ENCODE measurements around the gene LRRC4. TPM values are rescaled to one million over a fixed set of nuclear protein-coding genes. Genes with fewer than 3 reads are reported as not detected.

LRRC4 gene
- total RNA-seq, 6 experiments from 2014 or later = 1.1 to 2.3 (median 1.5) TPM

GRCh38 chr7:128052404-128052803 is 21.2 kb upstream of the LRRC4 start:
- peaks cover 2% of the 10 kb centered on the region for H3K27me3 Mint-ChIP-seq (ENCODE audit: insufficient read depth)
- peaks cover 43% of the 10 kb centered on the region for H3K4me1 Mint-ChIP-seq (ENCODE audit: low read depth)

DNA sequence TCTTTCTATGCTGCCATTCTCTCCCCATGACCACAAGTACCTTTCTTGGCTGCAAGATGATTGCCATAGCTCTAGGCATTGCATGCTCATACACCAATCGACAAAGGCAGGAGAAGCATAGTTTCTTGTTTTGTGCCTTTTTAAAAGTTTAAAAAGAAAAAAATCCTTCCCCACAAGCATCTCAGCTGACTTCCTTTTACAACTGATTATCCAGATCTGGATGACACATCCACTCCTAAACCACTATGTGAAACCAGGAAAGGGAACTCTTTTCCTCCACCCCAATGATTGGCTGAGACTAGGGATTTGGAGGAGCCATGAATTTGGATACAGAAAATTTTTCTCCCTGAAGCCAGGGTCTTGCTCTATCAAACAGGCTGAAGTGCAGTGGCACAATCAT is 14.5 kb upstream of the LRRC4 start:
- no peak for TF ChIP-seq CTCF (IDR thresholded peaks at IDR 0.05)
- peak; percentile 31 for DNase-seq
- H3K27me3 Mint-ChIP-seq (ENCODE audit: insufficient read depth) = peaks cover 3% of the 10 kb centered on the region
- no peak overlapping the region for H3K4me3 Mint-ChIP-seq
- no peaks in the 10 kb centered on the region for H3K9me3 Mint-ChIP-seq
- H3K4me1 Mint-ChIP-seq (ENCODE audit: low read depth) = peaks cover 32% of the 10 kb centered on the region
- peak overlapping the region; percentile 44 for H3K27ac Mint-ChIP-seq
- H3K36me3 Mint-ChIP-seq (ENCODE audit: low read depth) = peaks cover 9% of the 10 kb centered on the region; the same call in 1 of the 2 replicates

More at GRCh38 chr7:128052404-128052803, 21.2 kb upstream of the LRRC4 start:
- no peak overlapping the region for H3K4me3 Mint-ChIP-seq
- no peak overlapping the region for H3K27ac Mint-ChIP-seq
- H3K36me3 Mint-ChIP-seq (ENCODE audit: low read depth) = peaks cover 31% of the 10 kb centered on the region
- TF ChIP-seq CTCF (IDR thresholded peaks at IDR 0.05) = no peak
- no peak for DNase-seq
- no peaks in the 10 kb centered on the region for H3K9me3 Mint-ChIP-seq

DNA sequence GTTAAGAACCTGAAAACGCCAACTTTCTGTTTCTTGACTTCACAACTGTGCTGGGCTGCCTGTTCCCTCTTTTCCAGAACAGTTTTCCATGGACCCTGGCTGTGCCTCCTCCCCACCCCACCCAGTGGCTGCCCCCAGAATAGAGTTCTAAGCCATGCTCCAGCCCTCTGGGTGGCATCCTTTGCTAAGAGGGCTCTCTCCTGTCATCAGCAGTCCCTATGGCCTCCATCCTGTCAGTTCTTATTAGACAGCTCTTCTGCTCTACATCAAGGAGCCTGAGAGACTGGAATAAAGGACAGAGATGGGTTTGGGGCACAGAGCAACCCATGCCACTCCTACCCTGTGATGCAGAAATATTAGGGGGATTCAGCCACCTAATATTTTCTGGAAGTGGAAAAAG is 13.9 kb upstream of the LRRC4 start:
- H3K27ac Mint-ChIP-seq = no peak overlapping the region
- peaks cover 36% of the 10 kb centered on the region for H3K4me1 Mint-ChIP-seq (ENCODE audit: low read depth)
- H3K9me3 Mint-ChIP-seq = no peaks in the 10 kb centered on the region
- DNase-seq = no peak
- H3K27me3 Mint-ChIP-seq (ENCODE audit: insufficient read depth) = peaks cover 3% of the 10 kb centered on the region
- 0 out of 2 replicates have a peak, but pooled peaks cover 4% of the 10 kb centered on the region for H3K36me3 Mint-ChIP-seq (ENCODE audit: low read depth)
- TF ChIP-seq CTCF (IDR thresholded peaks at IDR 0.05) = no peak
- no peak overlapping the region for H3K4me3 Mint-ChIP-seq

DNA sequence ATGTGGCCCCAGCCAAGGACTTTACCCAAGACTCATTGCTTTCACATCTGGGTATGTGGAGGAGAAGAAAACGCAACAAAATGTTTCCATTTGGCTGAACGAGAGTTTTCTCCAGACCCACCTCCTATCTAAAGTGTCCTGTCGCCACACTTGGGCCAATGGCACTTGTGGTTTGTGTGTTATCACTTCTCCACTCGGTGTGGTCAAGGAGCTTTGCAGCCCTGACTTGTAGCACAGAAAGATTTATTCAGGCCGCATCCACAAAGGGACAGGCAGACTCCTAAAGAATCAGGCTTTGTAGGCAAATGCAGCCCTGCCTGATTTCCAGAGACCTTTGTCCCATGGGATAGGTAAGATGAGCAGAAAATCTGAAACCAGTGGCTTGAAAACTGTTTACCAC is 12.8 kb upstream of the LRRC4 start:
- no peaks in the 10 kb centered on the region for H3K9me3 Mint-ChIP-seq
- no peak overlapping the region for H3K4me3 Mint-ChIP-seq
- H3K4me1 Mint-ChIP-seq (ENCODE audit: low read depth) = peaks cover 36% of the 10 kb centered on the region

DNA sequence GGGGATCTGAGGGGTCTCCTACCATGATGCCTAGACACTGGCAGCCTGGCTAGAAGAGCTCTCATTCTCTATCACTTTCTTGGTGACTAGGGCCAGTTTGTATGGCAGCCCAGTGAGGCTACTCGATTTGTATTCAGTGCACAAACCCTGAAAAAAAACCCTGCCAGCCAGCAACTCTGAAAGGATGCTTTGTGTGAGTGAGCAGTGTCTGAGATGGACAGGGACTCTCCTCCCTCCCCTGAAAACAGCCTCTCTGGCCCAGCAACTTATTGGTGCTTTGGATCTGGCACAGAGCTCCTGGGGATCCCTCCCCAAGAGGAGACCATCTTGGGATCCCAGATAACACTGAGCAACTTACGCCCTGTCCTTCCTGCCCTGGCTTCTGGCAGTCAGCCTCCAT is 10.8 kb upstream of the LRRC4 start:
- DNase-seq = no peak
- H3K27ac Mint-ChIP-seq = 0 out of 2 replicates have a peak overlapping the region, but pooled peaks have one; percentile 15
- TF ChIP-seq CTCF (IDR thresholded peaks at IDR 0.05) = no peak
- H3K9me3 Mint-ChIP-seq = no peaks in the 10 kb centered on the region
- 0 out of 2 replicates have a peak, but pooled peaks cover 4% of the 10 kb centered on the region for H3K36me3 Mint-ChIP-seq (ENCODE audit: low read depth)
- no peak overlapping the region for H3K4me3 Mint-ChIP-seq
- peaks cover 36% of the 10 kb centered on the region for H3K4me1 Mint-ChIP-seq (ENCODE audit: low read depth)
- peaks cover 1% of the 10 kb centered on the region; the same call in 1 of the 2 replicates for H3K27me3 Mint-ChIP-seq (ENCODE audit: insufficient read depth)

More for the DNA sequence above, 12.8 kb upstream of the LRRC4 start:
- no peak for DNase-seq
- no peak for TF ChIP-seq CTCF (IDR thresholded peaks at IDR 0.05)
- Mint-ChIP-seq H3K27me3 (ENCODE audit: insufficient read depth) (peaks cover 3% of the 10 kb centered on the region), H3K36me3 (ENCODE audit: low read depth) (0 out of 2 replicates have a peak, but pooled peaks cover 4% of the 10 kb centered on the region), H3K27ac (no peak overlapping the region)

All from HFFc6 (cell line).